ENCODE data around the gene LIPA. TPM values are rescaled to one million over a fixed set of nuclear protein-coding genes. Genes with fewer than 3 reads are reported as not detected.

Gene LIPA
- total RNA-seq, 1 donor from 2014 or later: 44.1 TPM

GRCh38 chr10:89278900-89279392 is 27.4 kb upstream of the LIPA start:
- TF ChIP-seq, protein P1, sequence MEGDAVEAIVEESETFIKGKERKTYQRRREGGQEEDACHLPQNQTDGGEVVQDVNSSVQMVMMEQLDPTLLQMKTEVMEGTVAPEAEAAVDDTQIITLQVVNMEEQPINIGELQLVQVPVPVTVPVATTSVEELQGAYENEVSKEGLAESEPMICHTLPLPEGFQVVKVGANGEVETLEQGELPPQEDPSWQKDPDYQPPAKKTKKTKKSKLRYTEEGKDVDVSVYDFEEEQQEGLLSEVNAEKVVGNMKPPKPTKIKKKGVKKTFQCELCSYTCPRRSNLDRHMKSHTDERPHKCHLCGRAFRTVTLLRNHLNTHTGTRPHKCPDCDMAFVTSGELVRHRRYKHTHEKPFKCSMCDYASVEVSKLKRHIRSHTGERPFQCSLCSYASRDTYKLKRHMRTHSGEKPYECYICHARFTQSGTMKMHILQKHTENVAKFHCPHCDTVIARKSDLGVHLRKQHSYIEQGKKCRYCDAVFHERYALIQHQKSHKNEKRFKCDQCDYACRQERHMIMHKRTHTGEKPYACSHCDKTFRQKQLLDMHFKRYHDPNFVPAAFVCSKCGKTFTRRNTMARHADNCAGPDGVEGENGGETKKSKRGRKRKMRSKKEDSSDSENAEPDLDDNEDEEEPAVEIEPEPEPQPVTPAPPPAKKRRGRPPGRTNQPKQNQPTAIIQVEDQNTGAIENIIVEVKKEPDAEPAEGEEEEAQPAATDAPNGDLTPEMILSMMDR (IDR thresholded peaks at IDR 0.05): no peak
- Mint-ChIP-seq H3K9me3 (ENCODE audit: low read depth) (peaks cover 5% of the 10 kb centered on the region), H3K36me3 (ENCODE audit: low read depth) (no peaks in the 10 kb centered on the region), H3K4me1 (ENCODE audit: low read depth) (peaks cover 92% of the 10 kb centered on the region), H3K27me3 (ENCODE audit: low read depth) (no peaks in the 10 kb centered on the region), H3K27ac (ENCODE audit: unreplicated experiment) (peak overlapping the region; percentile 95), H3K4me3 (ENCODE audit: unreplicated experiment) (no peak overlapping the region)
- no peak for DNase-seq (ENCODE audit: low spot score)

GRCh38 chr10:89278034-89278535 is 26.5 kb upstream of the LIPA start:
- H3K4me3 Mint-ChIP-seq (ENCODE audit: unreplicated experiment): peak overlapping the region; percentile 33
- H3K27ac Mint-ChIP-seq (ENCODE audit: unreplicated experiment): peak overlapping the region; percentile 99
- H3K27me3 Mint-ChIP-seq (ENCODE audit: low read depth): no peaks in the 10 kb centered on the region
- H3K9me3 Mint-ChIP-seq (ENCODE audit: low read depth): peaks cover 5% of the 10 kb centered on the region
- DNase-seq (ENCODE audit: low spot score): no peak
- H3K4me1 Mint-ChIP-seq (ENCODE audit: low read depth): peaks cover 90% of the 10 kb centered on the region
- no peaks in the 10 kb centered on the region for H3K36me3 Mint-ChIP-seq (ENCODE audit: low read depth)
- TF ChIP-seq, protein P1 (IDR thresholded peaks at IDR 0.05): no peak

DNA sequence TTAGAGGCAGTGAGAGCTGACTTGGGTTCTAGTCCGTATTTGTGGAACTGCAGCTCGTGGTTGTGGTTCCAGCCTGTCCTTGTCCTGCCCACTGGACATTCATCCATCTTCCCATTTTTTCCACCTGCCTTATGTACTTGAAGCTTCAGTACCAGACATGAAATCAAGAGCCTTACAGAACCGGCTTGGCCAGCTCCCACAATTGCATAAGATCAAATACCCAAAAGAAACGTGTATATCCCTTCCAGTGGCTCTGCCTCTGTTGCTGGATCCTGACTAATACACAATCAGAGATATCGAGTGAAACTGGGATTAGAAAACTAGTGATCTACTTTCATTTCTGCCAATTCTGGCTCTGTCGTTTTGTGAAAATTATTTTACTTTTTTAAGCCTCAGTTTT is 23.8 kb upstream of the LIPA start:
- H3K27ac Mint-ChIP-seq (ENCODE audit: unreplicated experiment): peak overlapping the region; percentile 71
- TF ChIP-seq, protein P1 (IDR thresholded peaks at IDR 0.05): no peak
- H3K9me3 Mint-ChIP-seq (ENCODE audit: low read depth): no peaks in the 10 kb centered on the region
- no peaks in the 10 kb centered on the region for H3K36me3 Mint-ChIP-seq (ENCODE audit: low read depth)
- no peaks in the 10 kb centered on the region for H3K27me3 Mint-ChIP-seq (ENCODE audit: low read depth)
- no peak for DNase-seq (ENCODE audit: low spot score)
- peaks cover 66% of the 10 kb centered on the region for H3K4me1 Mint-ChIP-seq (ENCODE audit: low read depth)
- no peak overlapping the region for H3K4me3 Mint-ChIP-seq (ENCODE audit: unreplicated experiment)

- Mint-ChIP-seq H3K27ac (ENCODE audit: unreplicated experiment) (peak overlapping the region; percentile 71), H3K9me3 (ENCODE audit: low read depth) (no peaks in the 10 kb centered on the region), H3K4me3 (ENCODE audit: unreplicated experiment) (no peak overlapping the region), H3K27me3 (ENCODE audit: low read depth) (no peaks in the 10 kb centered on the region), H3K4me1 (ENCODE audit: low read depth) (peaks cover 63% of the 10 kb centered on the region), H3K36me3 (ENCODE audit: low read depth) (no peaks in the 10 kb centered on the region)
- TF ChIP-seq, protein P1 (IDR thresholded peaks at IDR 0.05): no peak
- no peak for DNase-seq (ENCODE audit: low spot score)
Measured at GRCh38 chr10:89274928-89275327, 23.4 kb upstream of the LIPA start.

DNA sequence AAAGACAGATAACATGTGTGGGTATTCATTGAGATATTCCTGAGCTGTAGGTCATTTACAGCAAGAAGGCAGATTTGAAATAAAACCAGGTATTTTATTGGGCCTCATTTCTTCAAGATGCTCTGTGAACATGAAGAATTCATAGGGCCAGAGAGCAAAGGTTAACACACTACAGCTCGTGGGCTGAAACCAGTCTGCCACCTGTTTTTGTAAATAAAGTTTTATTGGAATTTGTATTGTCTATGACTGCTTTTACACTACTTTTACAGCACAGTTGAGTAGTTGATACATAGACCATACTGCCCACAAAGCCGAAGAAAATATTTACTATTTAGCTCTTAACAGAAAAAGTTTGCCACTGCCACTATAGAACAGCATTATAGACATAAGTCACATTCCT is 22.1 kb upstream of the LIPA start:
- Mint-ChIP-seq H3K4me1 (ENCODE audit: low read depth) (peaks cover 51% of the 10 kb centered on the region), H3K4me3 (ENCODE audit: unreplicated experiment) (no peak overlapping the region), H3K27me3 (ENCODE audit: low read depth) (no peaks in the 10 kb centered on the region), H3K9me3 (ENCODE audit: low read depth) (no peaks in the 10 kb centered on the region), H3K27ac (ENCODE audit: unreplicated experiment) (no peak overlapping the region), H3K36me3 (ENCODE audit: low read depth) (no peaks in the 10 kb centered on the region)
- DNase-seq (ENCODE audit: low spot score): no peak
- TF ChIP-seq, protein P1 (IDR thresholded peaks at IDR 0.05): no peak
